Renal pelvis (tissue), 4 donors: ENCODE results near the gene LRRFIP1. TPM values are rescaled to one million over a fixed set of nuclear protein-coding genes. Genes with fewer than 3 reads are reported as not detected.

Experiments used
- DNase-seq: peaks from one replicate; pipeline ENCODE4 v3.0.0-alpha.2; 2013
- polyA plus RNA-seq, 3 donors: library from polyadenylated mRNA; unstranded; fragments of 120-200 nt; gene quantifications; one replicate each; pipeline ENCODE4 v1.2.1, GENCODE V29; 2013; ENCODE audit not compliant: insufficient read length in 3 of 3

Gene LRRFIP1
- polyA plus RNA-seq, 3 donors = 68.9 to 105 (median 84.8) TPM

GRCh38 chr2:237699870-237700511 lies 72.6 kb downstream of the LRRFIP1 start:
- no peak for DNase-seq

- peak; percentile 89 for DNase-seq
Measured at GRCh38 chr2:237700512-237701032, 73.2 kb downstream of the LRRFIP1 start.

DNA sequence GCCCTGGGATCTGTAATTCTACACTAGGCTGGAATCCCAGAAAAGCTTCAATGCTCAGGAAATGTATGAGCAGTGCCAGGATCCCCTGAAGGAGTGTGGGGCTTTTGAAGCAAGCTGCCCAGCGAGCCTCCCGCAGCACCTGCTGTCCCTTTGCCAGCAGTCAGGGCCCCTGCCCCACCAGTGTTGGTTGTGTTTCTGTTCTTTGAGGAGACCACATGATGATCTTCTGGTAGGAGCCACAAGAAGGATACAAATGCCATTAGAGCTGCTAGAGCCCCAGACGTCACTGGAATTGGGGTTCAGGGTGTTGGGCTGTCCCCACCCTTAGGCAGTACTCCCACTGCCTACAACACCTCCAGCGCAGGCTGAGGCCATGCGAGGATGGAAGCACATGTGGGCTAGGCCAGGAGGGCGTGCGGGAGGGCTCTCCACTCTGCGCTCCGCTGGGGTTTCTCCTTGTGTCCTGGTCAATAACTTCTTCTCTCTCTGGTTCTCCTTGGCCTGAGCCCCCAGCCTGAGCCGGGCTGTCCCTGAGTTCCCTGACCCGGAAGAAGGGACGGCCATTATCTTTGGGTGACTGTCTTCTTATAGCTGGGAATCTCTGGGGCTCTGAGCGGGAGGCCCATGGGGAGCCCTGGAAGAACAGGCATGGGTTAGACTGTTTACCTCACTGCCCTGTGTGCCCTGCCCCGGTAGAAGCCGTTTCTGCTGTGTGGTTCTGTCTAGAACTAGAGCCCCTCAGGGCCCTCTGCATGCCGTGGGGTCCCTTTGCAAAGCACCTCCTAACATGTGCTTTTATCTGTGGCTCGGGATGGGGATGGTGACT lies 73.9 kb downstream of the LRRFIP1 start:
- DNase-seq = no peak

GRCh38 chr2:237701859-237702390 lies 74.5 kb downstream of the LRRFIP1 start:
- DNase-seq = no peak

GRCh38 chr2:237702441-237703391 lies 75.3 kb downstream of the LRRFIP1 start:
- no peak for DNase-seq

- DNase-seq = no peak
Measured at GRCh38 chr2:237704501-237705434, 77.4 kb downstream of the LRRFIP1 start.

DNA sequence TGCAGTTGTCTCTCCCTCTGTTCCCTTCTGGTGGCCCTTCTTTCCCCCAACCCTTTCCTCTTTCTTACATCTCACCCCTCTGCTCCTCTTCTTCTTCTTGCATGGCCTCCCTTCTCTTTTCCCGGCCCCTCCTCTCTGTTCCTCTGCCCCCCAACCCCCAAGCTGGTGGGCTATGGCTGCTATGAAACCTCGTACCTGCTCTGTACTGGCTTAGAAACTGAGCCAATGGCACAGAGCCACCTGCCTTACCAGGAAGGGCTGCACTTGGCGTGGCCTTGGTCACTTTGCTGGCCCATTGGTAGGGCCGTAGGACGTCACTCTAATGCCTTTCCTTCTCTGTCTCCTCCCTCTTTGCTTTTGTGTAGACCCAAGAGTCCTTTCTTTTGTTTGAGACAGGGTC lies 78.9 kb downstream of the LRRFIP1 start:
- no peak for DNase-seq

GRCh38 chr2:237708065-237708398 lies 80.6 kb downstream of the LRRFIP1 start:
- DNase-seq = no peak

GRCh38 chr2:237708491-237708890 lies 81.1 kb downstream of the LRRFIP1 start:
- DNase-seq = no peak

DNA sequence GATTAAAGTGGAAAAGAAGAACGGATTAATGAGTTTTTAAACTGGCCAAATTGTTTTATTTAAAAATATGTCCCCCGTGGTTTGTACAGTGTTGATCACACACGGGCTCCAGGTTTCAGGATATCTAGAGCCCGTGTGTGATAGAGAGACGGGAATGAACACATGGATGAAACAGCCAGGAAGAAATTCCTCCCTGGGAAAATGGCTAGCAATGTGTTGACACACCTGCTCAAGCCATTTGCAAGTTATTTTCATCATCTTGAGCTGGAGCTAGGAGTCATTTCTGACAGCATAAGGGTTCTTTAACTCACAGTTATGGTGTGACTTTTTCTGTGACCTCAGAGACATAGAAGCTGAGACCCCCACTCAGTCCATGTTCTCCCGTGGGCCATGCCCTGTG lies 81.6 kb downstream of the LRRFIP1 start:
- no peak for DNase-seq

DNA sequence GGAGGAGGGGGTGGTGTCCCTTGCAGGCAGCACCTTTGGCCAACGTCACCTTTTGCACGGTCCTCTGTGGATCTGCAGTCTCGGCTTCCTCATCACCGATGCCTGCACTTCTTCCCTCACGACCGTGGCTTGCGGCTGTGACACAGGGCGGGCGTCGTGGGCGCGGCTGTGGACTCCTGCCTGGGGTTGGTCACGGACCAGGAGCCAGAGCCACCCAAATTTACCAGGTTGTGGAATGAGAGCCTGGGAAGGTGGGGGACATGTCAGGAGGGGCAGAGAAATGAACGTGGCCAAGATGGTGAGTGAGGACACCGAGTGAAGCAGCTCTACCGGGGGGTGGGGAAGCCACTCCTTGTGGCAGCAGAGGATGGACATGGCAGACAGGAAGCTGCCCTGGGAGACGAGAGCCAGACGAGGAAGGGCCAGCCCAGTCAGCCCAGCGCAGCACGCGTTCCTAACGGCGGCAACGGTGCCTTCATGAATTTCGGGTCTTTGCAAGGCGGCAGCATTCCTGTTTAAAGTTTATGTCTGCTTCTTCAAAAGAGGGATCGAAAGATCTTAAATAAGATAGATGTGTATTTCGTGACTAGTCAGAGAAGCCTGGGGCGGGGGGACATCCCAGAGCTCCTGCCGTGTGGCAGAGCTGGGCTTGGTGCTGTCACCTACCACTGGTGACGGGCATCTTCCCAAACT lies 84.2 kb downstream of the LRRFIP1 start:
- no peak for DNase-seq

GRCh38 chr2:237712477-237713377 lies 85.3 kb downstream of the LRRFIP1 start:
- DNase-seq = no peak

GRCh38 chr2:237714690-237715458 lies 87.5 kb downstream of the LRRFIP1 start:
- peak; percentile 74 for DNase-seq

DNA sequence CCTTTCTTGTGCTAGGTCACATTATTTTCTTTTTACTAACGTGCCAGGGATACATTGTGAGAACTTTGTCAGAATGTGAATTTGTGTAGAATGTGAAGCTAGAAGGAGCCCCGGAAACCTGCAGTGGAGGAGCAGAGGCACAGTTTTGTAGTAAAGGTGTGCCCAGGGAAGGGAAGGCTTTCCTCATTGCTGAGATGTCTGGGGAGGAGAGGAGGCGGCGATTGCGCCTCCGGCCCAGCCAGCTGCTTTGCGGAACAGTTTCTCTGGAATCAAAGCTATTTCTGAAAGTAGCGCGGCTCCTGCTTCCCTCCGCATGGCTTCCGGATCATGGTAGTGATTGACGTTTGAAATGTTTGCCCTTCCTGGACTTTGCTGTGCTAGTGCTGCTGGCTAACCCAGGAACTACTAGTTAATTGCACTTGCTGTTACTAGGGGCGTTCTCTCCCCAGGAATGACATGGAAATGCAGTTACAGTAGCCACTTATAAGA lies 88.1 kb downstream of the LRRFIP1 start:
- no peak for DNase-seq

- no peak for DNase-seq
Measured at GRCh38 chr2:237716011-237716410, 88.6 kb downstream of the LRRFIP1 start.

DNA sequence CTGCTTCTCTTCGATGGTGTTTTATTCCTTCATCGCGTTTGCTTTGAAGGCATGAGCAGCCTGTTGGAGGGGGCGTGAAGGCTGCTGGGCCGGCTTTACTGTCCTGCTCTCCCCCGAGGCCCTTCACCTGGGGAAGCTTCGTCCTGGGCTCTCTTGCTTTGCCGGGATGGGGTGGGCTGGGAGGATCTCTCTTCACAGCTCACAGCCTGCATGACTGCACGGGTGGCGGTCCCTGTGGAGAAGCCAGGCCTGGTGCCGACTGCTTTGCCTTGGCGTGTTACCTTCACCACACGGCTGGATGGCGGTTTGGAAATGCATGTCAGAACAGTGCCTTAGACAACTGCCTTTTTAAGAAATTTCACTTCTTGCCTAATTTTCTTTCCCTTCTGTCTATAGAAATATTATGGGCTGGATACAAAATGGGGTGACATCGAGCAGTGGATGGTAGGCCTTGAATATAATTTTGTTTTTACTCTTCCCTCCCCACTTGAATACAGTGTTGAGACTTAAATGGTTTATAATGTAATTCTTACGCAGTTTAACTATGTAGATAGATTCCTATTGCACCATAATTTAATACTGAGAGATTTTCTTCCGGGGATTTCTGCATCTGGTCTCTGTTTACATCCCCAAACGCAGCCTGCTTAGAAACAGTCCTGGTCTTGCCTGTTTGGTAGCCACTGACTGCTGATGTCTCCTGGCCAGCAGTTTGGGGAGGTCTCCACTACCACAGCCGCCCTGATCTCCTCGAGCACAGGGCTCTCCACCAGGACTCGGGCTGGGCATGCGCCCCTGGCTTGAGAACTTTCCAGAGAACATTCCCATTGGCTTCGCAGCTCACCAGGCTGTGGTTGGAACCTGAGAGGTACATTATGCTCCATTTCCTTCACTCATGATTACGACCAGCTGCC lies 90.2 kb downstream of the LRRFIP1 start:
- DNase-seq = no peak

DNA sequence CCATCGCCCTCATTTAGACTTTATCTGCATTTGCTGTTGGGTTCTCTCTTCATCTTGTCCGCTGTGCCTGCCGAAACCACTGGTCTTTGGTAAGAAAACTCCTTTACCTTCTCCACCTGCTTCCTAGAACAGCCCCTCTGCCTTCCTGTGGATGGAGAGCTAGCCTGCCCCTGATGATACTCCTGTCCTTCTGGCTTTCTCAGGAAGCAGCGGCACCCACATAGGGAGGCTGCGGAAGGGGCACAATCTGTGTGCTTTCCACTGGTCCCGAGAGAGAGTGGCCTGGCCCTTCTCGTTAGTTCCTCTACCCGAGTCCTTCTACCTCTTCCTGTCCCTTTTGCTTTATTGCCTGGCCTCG lies 90.9 kb downstream of the LRRFIP1 start:
- no peak for DNase-seq
